ENCODE data around the gene RNF144A. TPM values are rescaled to one million over a fixed set of nuclear protein-coding genes. Genes with fewer than 3 reads are reported as not detected.
"Not testable (repeated sequence)": the region's sequence is repeated elsewhere in the genome, so short reads cannot be mapped to it uniquely, and the experiment has no call there.

RNF144A gene
- total RNA-seq, 2 experiments from 2014 or later: 12.5 to 13.1 TPM

- POLR2A ChIA-PET: no interaction called here
- CTCF ChIA-PET: no interaction called here
Measured at GRCh38 chr2:6978991-6979390, 61.8 kb downstream of the RNF144A start.

DNA sequence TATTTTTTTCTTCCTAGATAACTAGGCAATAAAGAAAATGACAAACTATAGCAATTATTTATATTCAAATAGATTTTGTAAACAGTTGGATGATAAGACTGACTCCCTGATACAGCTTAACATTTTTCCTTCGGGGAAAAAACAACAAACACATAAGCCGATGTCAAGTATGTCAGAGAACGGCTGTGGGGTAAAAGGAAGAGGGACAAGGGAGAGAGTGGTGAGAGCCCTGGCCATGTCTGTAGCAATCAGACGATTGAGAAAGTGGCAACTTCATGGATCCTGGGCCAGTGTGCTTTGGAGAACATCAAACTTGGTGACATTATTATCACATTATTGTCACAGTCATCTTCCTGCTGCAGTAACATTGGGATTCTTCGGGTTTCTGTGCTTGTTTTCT is 65.2 kb downstream of the RNF144A start:
- CTCF ChIA-PET: no interaction called here
- POLR2A ChIA-PET: no interaction called here

- CTCF ChIA-PET: no interaction called here
- POLR2A ChIA-PET: no interaction called here
Measured at GRCh38 chr2:6982934-6983589, 65.8 kb downstream of the RNF144A start.

- ChIA-PET CTCF (no interaction called here), POLR2A (no interaction called here)
Measured at GRCh38 chr2:6986301-6986911, 69.2 kb downstream of the RNF144A start.

DNA sequence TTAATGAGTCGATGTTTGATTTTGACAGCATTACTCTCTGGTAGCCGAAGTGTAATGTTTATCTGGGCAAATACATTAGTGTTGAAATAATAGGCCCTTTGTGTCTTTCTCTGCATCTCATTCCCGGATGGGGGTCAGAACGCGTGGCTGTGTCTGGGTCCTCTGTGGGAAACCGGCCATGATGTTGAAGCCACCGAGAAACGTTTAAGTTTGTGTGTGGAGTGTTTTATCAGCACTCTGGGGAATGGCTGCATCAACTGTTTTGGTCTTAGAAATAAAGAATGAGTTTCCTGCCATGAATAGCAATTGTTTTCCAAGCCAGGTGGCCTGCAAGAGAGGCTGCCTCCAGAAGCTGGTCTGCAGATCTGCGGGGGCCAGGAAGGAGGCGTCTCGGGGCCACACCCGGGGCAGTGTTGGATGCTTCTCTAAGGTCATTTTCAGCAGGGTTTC is 69.7 kb downstream of the RNF144A start:
- ChIA-PET POLR2A (no interaction called here), CTCF (no interaction called here)

DNA sequence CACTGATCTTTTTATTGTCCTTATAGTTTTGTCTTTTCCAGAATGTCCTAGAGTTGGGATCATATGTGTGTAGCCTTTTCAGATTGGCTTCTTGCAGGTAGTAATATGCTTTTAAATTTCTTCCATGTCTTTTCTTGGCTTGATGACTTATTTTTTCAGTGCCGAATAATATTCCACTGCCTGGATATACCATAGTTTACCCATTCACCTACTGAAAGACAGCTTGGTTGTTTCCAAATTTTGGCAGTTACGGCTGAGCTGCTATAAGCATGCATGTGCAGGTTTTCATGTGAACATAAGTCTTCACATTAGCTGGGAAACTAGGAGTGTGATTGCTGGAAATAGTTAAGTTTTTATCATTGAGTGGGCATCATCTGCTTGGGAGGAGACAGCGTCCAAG is 73.7 kb downstream of the RNF144A start:
- CTCF ChIA-PET: interaction anchor here (1.2 kb wide), 1 partner anchor 72 kb away, joined by 3 read pairs; no protein-coding TSS in a partner anchor
- POLR2A ChIA-PET: no interaction called here

DNA sequence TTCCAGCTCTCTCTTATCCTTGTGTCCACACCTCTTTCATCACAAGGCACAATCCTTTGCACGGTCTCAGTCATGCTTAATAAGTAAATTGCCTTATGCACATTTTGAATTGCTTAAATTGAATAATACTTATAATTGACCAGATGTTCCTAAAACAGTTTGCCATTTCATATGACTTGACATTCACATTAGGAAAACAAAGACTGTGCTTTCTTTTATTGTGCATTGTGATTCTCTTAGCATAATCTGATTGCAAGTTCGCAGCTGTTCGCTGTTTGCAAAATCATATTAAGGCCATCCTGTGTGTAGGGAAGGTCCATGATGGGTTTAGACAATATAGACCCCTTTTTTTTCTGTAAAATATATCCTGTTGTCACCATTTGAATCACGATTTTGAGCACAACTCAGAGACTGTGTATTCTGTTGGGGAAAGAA is 75.6 kb downstream of the RNF144A start:
- ChIA-PET CTCF (no interaction called here), POLR2A (no interaction called here)

DNA sequence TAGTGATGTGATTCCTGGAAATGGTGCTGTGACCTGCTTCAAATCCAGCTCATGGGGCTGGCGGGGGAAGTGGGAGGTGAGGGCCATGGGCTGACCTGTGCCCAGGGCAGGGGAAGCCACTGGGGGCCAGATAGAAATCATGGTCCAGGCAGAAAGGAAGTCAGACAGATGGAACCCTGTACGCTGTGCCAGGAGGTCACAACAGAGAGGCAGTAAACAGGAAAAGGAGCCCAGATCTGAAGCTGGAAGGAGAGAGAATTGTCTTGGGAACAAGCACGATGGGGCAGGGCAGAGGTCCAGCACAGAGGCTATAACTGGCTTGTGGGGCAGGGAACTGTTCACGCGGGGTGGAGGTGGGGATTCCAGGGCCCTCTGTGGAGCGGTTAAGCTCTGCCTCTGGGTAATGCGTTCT is 76.0 kb downstream of the RNF144A start:
- ChIA-PET CTCF (no interaction called here), POLR2A (no interaction called here)

DNA sequence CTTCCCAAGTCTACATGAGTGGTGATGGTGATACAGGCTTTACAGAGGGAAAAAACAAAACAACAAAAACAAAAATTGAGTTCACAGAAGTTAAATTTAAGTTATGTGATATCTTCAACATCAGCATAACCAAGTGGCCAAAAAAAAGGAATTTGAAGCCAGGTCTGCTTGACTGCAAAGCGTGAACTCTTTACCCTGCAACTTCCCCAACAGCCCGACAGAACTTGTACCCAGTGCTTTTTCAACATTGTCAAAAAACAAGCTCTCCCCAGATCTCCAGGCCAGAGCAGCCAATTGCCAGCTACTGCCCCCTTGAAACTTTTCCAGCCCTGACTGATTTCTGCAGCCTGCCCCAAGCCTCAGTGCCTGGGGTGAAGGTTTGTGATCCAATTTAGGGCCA is 76.7 kb downstream of the RNF144A start:
- CTCF ChIA-PET: interaction anchor here (1.5 kb wide), 1 partner anchor 78 kb away, joined by 6 read pairs; no protein-coding TSS in a partner anchor
- POLR2A ChIA-PET: no interaction called here

DNA sequence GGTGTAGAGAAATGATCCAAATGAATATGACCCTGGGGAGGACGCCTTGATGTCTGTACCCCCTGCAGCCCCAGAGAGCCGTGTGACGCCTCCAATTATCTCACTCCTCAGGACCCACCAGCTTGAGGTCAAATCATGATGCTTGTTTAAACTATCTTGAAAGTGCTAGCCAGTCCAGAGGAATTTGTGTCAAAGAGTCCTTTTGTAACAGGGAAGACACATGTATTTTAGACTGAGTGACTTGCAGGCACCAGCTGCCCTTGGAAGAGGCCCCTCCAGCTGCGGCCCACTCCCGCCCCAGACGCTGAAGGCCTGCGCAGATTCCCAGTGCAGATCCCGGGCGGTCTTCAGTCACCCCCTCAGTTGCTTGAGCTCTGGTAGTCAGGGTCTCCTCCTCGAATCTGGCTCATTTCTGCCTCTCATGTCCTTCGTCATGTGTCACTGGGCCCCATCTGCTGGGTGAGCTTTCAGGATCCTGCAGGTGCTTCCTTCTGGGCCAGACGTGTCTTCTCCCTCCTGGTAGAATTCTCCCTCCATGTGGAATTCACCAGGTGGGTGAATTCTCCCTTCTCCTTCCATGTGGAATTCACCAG is 77.4 kb downstream of the RNF144A start:
- CTCF ChIA-PET: interaction anchor here (1.5 kb wide), 1 partner anchor 78 kb away, joined by 6 read pairs; no protein-coding TSS in a partner anchor

DNA sequence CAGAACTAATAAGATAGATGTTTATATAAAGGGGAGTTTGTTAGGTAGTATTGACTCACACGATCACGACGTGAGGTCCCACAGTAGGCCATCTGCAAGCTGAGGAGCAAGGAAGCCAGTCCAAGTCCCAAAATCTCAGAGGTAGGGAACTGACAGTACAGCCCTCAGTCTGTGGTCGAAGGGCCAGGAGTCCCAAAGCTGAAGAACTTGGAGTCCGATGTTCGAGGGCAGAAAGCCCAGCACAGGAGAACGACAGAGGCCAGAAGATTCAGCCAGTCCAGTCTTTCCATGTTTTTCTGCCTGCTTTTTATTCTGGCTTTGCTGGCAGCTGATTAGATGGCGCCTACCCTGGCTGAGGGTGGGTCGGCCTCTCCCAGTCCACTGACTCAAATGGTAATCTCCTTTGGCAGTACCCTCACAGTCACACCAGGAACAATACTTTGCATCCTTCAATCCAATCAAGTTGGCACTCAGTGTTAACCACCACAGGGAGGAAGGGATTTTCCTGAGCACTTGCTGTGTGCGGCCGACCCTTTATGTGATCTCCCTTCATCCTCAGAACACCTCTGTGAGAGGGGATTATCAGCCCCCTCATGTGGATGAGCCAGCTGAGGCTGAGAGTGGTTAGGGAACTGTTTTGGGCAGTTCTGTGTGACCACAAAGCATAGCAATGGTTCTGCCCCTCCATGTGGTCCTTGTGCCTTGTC is 78.3 kb downstream of the RNF144A start:
- POLR2A ChIA-PET: interaction anchor here (0.6 kb wide), 1 partner anchor 48 kb away, joined by 4 read pairs; no protein-coding TSS in a partner anchor
- CTCF ChIA-PET: interaction anchor here (1.5 kb wide), 1 partner anchor 79 kb away, joined by 6 read pairs; no protein-coding TSS in a partner anchor

More for the DNA sequence above, 77.4 kb downstream of the RNF144A start:
- POLR2A ChIA-PET: interaction anchor here (0.6 kb wide), 1 partner anchor 48 kb away, joined by 4 read pairs; no protein-coding TSS in a partner anchor

DNA sequence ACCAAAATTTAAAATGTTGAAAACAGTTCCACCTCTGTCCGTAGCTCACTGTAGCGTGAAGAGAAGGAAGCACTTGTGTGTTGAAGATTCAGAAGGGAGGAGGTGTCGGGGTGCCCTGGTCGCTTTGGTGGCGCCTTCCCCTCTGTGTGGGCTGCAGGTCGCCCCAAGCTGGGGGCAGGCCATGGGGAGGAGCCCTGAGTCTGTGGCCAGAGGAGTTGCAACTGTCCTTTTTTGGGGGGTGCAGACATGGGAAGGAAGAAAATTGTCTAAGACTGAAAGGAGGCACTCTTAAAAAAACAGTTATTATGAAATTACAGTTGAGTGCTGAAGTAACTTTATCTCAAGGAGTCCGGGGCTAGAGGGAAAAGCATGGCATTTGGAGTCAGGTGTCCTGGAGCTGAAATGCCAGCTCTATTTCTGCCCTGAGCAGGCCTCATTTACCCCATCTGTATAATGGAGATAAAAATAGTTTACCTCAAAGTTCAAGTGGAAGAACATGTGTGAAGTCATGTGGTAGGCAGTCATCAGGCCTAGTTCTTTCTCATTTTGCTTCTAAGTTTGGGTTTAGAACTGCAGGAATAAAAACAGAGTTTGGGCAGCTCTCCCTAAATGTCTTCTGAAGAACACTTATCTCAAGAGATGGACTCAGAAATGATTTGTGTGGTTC is 82.1 kb downstream of the RNF144A start:
- ChIA-PET CTCF (interaction anchor here (0.6 to 1.2 kb wide), 2 partner anchors 62 to 81 kb away, joined by 3 to 6 read pairs; no protein-coding TSS in a partner anchor), POLR2A (no interaction called here)

DNA sequence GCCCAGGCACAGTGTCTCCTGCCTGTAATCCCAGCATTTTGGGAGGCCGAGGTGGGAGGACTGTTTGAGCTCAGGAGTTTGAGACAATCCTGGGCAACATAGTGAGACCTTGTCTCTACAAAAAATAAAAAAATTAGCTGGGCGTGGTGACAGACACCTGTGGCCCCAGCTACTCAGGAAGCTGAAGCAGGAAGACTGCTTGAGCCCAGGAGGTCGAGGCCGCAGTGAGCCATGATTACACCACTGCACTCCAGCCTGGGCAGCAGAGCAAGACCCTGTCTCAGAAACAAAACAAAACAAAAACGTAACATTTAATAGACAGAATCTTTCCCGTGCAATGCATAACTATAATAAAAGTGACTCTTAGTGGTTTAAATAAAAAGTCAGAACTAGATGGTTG is 84.2 kb downstream of the RNF144A start:
- POLR2A ChIA-PET, CTCF ChIA-PET: not testable (repeated sequence)

DNA sequence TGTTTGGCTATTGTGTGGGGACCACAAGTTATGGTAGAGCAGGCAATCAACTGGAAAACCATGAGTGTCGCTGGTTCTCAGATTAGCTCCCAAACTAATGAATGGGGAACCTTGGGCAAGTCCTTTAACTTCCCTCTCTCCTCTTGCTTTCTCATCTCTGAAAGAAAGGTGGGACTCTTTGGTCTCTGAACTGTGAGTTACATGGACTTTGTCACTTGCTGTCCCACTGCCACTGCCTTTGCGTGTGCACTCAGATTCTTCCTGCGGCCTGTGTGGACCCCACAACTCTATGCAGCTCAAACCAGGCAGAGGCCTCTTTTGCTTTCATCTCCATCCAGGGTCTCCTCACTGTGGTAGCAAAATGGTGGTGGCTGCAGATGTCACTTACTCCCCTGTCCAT is 86.7 kb downstream of the RNF144A start:
- ChIA-PET CTCF (no interaction called here), POLR2A (no interaction called here)

DNA sequence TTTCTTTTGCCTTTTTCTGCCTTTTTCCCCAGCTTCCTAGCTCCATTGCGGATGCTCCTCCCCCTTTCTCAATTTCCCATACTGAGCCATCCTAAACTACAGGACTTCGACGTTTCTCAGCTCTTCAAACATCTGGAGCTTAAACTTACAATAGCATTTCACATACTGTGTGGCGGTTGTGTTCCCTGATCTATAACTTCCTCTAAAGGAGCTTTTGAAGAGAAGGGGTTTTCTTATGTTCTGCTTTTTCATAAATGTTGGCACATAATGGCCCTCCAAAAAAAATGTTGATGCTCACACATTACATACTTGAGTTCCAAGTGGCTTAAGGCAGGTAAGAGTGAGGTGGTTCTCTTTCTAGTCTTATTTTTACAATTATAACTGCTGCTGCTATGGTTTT is 87.4 kb downstream of the RNF144A start:
- ChIA-PET CTCF (no interaction called here), POLR2A (no interaction called here)

- CTCF ChIA-PET: no interaction called here
- POLR2A ChIA-PET: no interaction called here
Measured at GRCh38 chr2:7007488-7007845, 90.3 kb downstream of the RNF144A start.

GRCh38 chr2:7007846-7008741 is 90.9 kb downstream of the RNF144A start:
- CTCF ChIA-PET: no interaction called here
- POLR2A ChIA-PET: no interaction called here

GRCh38 chr2:7009207-7009911 is 92.1 kb downstream of the RNF144A start:
- ChIA-PET CTCF (no interaction called here), POLR2A (no interaction called here)
